ENCODE measurements around the gene COL9A1. TPM values are rescaled to one million over a fixed set of nuclear protein-coding genes. Genes with fewer than 3 reads are reported as not detected.

COL9A1 gene
- total and polyA plus RNA-seq, 9 of the 15 experiments (the other 6 are each of a cell fraction or from before 2014, with no cell fraction given): 0.01 to 0.13 (median 0.06) TPM; not detected in 1

- TF ChIP-seq CTBP1 (IDR thresholded peaks at IDR 0.05; ENCODE audit: borderline replicate concordance): no peak
- TF ChIP-seq TRIM28 (IDR thresholded peaks at IDR 0.05): no peak
- TF ChIP-seq ZNF121 (CRISPR knock-in tag; conservative IDR thresholded peaks at IDR 0.05): no peak
- no peak for TF ChIP-seq ZFP36 (IDR thresholded peaks at IDR 0.05; ENCODE audit: low read depth, low read length, partially characterized antibody)
- TF ChIP-seq PRMT5 (CRISPR knock-in tag; IDR thresholded peaks at IDR 0.05): no peak
- no peak for TF ChIP-seq ZNF609 (CRISPR knock-in tag; IDR thresholded peaks at IDR 0.05; ENCODE audit: borderline replicate concordance)
- TF ChIP-seq HCFC1 (IDR thresholded peaks at IDR 0.05; ENCODE audit: low read depth, low read length): no peak
- no peak for TF ChIP-seq SIX5 (IDR thresholded peaks at IDR 0.05; ENCODE audit: borderline replicate concordance in 1 of 2, insufficient read depth in 1 of 2, low read depth in 1 of 2, low read length in 2 of 2)
Observed at GRCh38 chr6:70215460-70216108, 87.3 kb downstream of the COL9A1 start (continued).

Data from K562 (cell line).